Neural cell (in vitro differentiated cells): ENCODE results near the gene DPYD. TPM values are rescaled to one million over a fixed set of nuclear protein-coding genes. Genes with fewer than 3 reads are reported as not detected.

ENCODE experiments used
- H2AFZ ChIP-seq: fragments of 200-600, 300-800 bp; sonication (generic), shearing (Covaris generic); 2 replicates; pipeline ENCODE4 v1.6.0; 2014; ENCODE audit warnings: low read depth, mild to moderate bottlenecking, antibody characterized with exemption, low read length, moderate library complexity
- H3F3A ChIP-seq: fragments of 200-600 bp; shearing (Covaris generic); 2 replicates; pipeline ENCODE4 v1.6.1; 2016; ENCODE audit warnings: mild to moderate bottlenecking, moderate library complexity, mixed read lengths, antibody characterized with exemption, low read length; ENCODE audit not compliant: insufficient read depth, poor library complexity, severe bottlenecking
- H3K27ac ChIP-seq: fragments of 200-600, 300-800 bp; sonication (generic), shearing (Covaris generic); 2 replicates; pipeline ENCODE4 v1.5.1; 2014; ENCODE audit warnings: mild to moderate bottlenecking, low read length, moderate library complexity
- H3K27me3 ChIP-seq: fragments of 300-800, 200-600 bp; sonication (generic), shearing (Covaris generic); 2 replicates; pipeline ENCODE4 v1.6.0; 2014; ENCODE audit warnings: mild to moderate bottlenecking, low read depth, low read length, moderate library complexity; ENCODE audit not compliant: insufficient read depth
- H3K36me3 ChIP-seq: fragments of 300-800, 200-600 bp; sonication (generic), shearing (Covaris generic); 2 replicates; pipeline ENCODE4 v1.5.1; 2014; ENCODE audit warnings: mild to moderate bottlenecking, antibody characterized with exemption, low read length, moderate library complexity; ENCODE audit not compliant: insufficient read depth
- H3K4me2 ChIP-seq: fragments of 300-800, 200-600 bp; sonication (generic), shearing (Covaris generic); 2 replicates; pipeline ENCODE4 v1.6.0; 2014; ENCODE audit warnings: mild to moderate bottlenecking, low read length
- H3K4me3 ChIP-seq: fragments of 300-800, 200-600 bp; sonication (generic), shearing (Covaris generic); 2 replicates; pipeline ENCODE4 v1.5.1; 2014; ENCODE audit warnings: mild to moderate bottlenecking, low read length, moderate library complexity
- H3K79me2 ChIP-seq: fragments of 200-600 bp; shearing (Covaris generic); replicated peaks from 2 replicates; pipeline ENCODE4 v1.6.0; 2014; ENCODE audit warnings: mild to moderate bottlenecking, low read length, moderate library complexity; ENCODE audit not compliant: insufficient read depth
- H3K9ac ChIP-seq: fragments of 300-800, 200-600 bp; sonication (generic), shearing (Covaris generic); 2 replicates; pipeline ENCODE4 v1.6.1; 2016; ENCODE audit warnings: mild to moderate bottlenecking, low read length, mixed read lengths
- H3K9me2 ChIP-seq: fragments of 200-600 bp; shearing (Covaris generic); 2 replicates; pipeline ENCODE4 v1.6.1; 2016; ENCODE audit warnings: mild to moderate bottlenecking, low read length, mixed read lengths; ENCODE audit not compliant: insufficient read depth
- H3K9me3 ChIP-seq: fragments of 200-600, 300-800 bp; sonication (generic), shearing (Covaris generic); 2 replicates; pipeline ENCODE4 v1.6.1; 2016; ENCODE audit warnings: mild to moderate bottlenecking, mixed run types, low read length, moderate library complexity, mixed read lengths
- H4K20me1 ChIP-seq: fragments of 200-600 bp; shearing (Covaris generic); 2 replicates; pipeline ENCODE4 v1.6.1; 2016; ENCODE audit warnings: mild to moderate bottlenecking, mixed run types; ENCODE audit not compliant: insufficient read depth
- CTCF ChIP-seq: fragments of 450-650 bp; IDR thresholded peaks from 2 replicates; pipeline ENCODE4 v1.5.1; 2014; ENCODE audit warnings: antibody characterized with exemption, mild to moderate bottlenecking, moderate library complexity; ENCODE audit not compliant: poor library complexity, severe bottlenecking
- EP300 ChIP-seq: fragments of 450-650 bp; conservative IDR thresholded peaks from 2 replicates; pipeline ENCODE4 v1.6.1; 2014; ENCODE audit warnings: antibody characterized with exemption, mild to moderate bottlenecking, moderate library complexity; ENCODE audit not compliant: poor library complexity, severe bottlenecking
- EZH2 ChIP-seq: fragments of 200-600, 300-800 bp; shearing (Covaris generic), sonication (generic); IDR thresholded peaks from 2 replicates; pipeline ENCODE4 v1.6.1; 2014; ENCODE audit warnings: antibody characterized with exemption, low read length, borderline replicate concordance, mild to moderate bottlenecking; ENCODE audit not compliant: insufficient read depth, poor library complexity, severe bottlenecking
- MXI1 ChIP-seq: fragments of 450-650 bp; conservative IDR thresholded peaks from 2 replicates; pipeline ENCODE4 v1.6.1; 2014; ENCODE audit warnings: antibody characterized with exemption, mild to moderate bottlenecking; ENCODE audit not compliant: poor library complexity, severe bottlenecking
- POLR2AphosphoS5 ChIP-seq: IDR thresholded peaks from 2 replicates; pipeline ENCODE4 v1.6.1; 2012
- RAD21 ChIP-seq: fragments of 450-650 bp; conservative IDR thresholded peaks from 2 replicates; pipeline ENCODE4 v1.6.1; 2014; ENCODE audit warnings: antibody characterized with exemption, mild to moderate bottlenecking, moderate library complexity
- SMC3 ChIP-seq: fragments of 450-650 bp; conservative IDR thresholded peaks from 2 replicates; pipeline ENCODE4 v1.6.1; 2014; ENCODE audit warnings: antibody characterized with exemption, mild to moderate bottlenecking, moderate library complexity; ENCODE audit not compliant: poor library complexity
- TAF1 ChIP-seq: IDR thresholded peaks from 2 replicates; pipeline ENCODE4 v1.6.1; 2012; ENCODE audit warnings: low read depth
- polyA plus RNA-seq: library from polyadenylated mRNA; depleted of rRNA; stranded (reverse); fragments of >200 nt; gene quantifications from 2 replicates; pipeline ENCODE4 v1.2.3, GENCODE V29; 2014
- TF ChIP-seq, protein P1 (sequence below): IDR thresholded peaks from 2 replicates; pipeline ENCODE4 v1.6.1; 2012; ENCODE audit warnings: borderline replicate concordance

The DPYD gene
- polyA plus RNA-seq, 1 donor from 2014 or later: 6.7 TPM

DNA sequence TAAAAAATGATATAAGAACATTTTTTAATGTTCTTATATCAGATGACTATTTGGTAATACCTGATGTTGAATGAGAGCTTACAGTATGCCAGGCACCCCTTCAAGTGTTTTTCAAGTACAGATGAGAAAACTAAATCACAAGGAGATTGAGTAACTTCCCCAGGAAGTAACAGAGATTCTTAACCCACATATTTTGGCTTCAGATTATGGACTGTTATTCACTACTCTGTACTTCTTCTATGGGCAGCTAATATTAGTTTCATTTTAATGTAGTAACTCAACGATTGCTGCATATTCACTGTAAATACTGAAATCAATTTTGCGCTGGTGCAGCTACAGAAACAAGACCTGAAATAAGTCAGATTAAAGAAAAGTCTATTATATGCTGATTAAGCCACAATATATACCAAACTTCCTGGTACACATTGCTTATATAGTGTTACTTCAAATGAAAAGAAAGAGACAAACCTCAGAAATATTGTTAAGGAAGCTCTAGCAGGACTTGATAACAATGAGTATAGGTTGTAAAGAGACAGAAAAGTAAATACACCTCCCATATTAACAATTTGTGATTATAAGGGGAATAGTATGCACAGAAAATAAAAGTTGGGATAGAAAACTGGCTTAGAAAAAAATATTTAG lies 19.7 kb downstream of the DPYD start:
- H3K9ac ChIP-seq: no peak overlapping the region
- no peak overlapping the region for H3K27ac ChIP-seq
- H4K20me1 ChIP-seq: no peaks in the 10 kb centered on the region
- no peaks in the 10 kb centered on the region for H3F3A ChIP-seq
- TF ChIP-seq MXI1: no peak
- no peak for TF ChIP-seq SMC3
- no peak for TF ChIP-seq TAF1
- no peak for TF ChIP-seq CTCF
- TF ChIP-seq EZH2: no peak
- TF ChIP-seq RAD21: no peak
- no peak overlapping the region for H2AFZ ChIP-seq
- no peak overlapping the region for H3K4me3 ChIP-seq
- no peaks in the 10 kb centered on the region for H3K36me3 ChIP-seq
- no peaks in the 10 kb centered on the region for H3K9me2 ChIP-seq
- H3K9me3 ChIP-seq: peaks cover 3% of the 10 kb centered on the region
- H3K79me2 ChIP-seq: no peaks in the 10 kb centered on the region
- no peak overlapping the region for H3K4me2 ChIP-seq
- H3K27me3 ChIP-seq: no peaks in the 10 kb centered on the region

- Histone ChIP-seq H4K20me1 (no peaks in the 10 kb centered on the region), H3K27ac (no peak overlapping the region), H3K9me3 (peaks cover 3% of the 10 kb centered on the region), H3K4me2 (no peak overlapping the region), H3K4me3 (no peak overlapping the region), H3K9ac (no peak overlapping the region), H2AFZ (no peak overlapping the region), H3K79me2 (no peaks in the 10 kb centered on the region), H3F3A (no peaks in the 10 kb centered on the region), H3K27me3 (no peaks in the 10 kb centered on the region), H3K9me2 (no peaks in the 10 kb centered on the region), H3K36me3 (no peaks in the 10 kb centered on the region)
- TF ChIP-seq RAD21 (no peak), EZH2 (no peak), TAF1 (no peak), EP300 (no peak), CTCF (no peak), MXI1 (no peak), POLR2AphosphoS5 (no peak)
- TF ChIP-seq, protein P1, sequence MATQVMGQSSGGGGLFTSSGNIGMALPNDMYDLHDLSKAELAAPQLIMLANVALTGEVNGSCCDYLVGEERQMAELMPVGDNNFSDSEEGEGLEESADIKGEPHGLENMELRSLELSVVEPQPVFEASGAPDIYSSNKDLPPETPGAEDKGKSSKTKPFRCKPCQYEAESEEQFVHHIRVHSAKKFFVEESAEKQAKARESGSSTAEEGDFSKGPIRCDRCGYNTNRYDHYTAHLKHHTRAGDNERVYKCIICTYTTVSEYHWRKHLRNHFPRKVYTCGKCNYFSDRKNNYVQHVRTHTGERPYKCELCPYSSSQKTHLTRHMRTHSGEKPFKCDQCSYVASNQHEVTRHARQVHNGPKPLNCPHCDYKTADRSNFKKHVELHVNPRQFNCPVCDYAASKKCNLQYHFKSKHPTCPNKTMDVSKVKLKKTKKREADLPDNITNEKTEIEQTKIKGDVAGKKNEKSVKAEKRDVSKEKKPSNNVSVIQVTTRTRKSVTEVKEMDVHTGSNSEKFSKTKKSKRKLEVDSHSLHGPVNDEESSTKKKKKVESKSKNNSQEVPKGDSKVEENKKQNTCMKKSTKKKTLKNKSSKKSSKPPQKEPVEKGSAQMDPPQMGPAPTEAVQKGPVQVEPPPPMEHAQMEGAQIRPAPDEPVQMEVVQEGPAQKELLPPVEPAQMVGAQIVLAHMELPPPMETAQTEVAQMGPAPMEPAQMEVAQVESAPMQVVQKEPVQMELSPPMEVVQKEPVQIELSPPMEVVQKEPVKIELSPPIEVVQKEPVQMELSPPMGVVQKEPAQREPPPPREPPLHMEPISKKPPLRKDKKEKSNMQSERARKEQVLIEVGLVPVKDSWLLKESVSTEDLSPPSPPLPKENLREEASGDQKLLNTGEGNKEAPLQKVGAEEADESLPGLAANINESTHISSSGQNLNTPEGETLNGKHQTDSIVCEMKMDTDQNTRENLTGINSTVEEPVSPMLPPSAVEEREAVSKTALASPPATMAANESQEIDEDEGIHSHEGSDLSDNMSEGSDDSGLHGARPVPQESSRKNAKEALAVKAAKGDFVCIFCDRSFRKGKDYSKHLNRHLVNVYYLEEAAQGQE: no peak
Measured at GRCh38 chr1:97898948-97899347, 21.9 kb downstream of the DPYD start.
